ENCODE results near the gene ZNF423. TPM values are rescaled to one million over a fixed set of nuclear protein-coding genes. Genes with fewer than 3 reads are reported as not detected.

ZNF423 gene
- total RNA-seq, 1 experiment from 2014 or later: not detected

DNA sequence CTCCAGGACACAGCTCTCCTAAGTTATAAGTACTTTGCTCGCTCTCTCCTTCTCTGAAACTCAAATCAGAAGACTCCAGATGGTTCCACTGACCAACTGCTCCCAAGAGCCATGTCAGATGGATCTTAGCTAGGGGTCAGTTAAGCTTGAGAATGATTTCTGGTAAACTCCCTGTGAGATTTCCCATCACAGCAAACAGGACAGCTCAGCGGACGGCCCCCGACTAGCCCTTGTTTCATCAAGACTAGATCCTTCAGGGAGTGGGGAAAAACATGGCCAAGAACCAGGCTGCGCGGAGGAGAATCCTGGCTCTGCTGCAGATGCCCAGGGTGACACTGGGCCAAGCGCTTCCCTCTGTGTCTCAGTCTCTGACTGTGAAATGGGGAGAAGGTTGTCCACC lies 322.5 kb downstream of the ZNF423 start:
- no peak for DNase-seq (ENCODE audit: low read depth)

- DNase-seq (ENCODE audit: low read depth): no peak
Observed at GRCh38 chr16:49532873-49533272, 323.0 kb downstream of the ZNF423 start.

GRCh38 chr16:49531931-49532840 lies 323.7 kb downstream of the ZNF423 start:
- DNase-seq (ENCODE audit: low read depth): no peak

DNA sequence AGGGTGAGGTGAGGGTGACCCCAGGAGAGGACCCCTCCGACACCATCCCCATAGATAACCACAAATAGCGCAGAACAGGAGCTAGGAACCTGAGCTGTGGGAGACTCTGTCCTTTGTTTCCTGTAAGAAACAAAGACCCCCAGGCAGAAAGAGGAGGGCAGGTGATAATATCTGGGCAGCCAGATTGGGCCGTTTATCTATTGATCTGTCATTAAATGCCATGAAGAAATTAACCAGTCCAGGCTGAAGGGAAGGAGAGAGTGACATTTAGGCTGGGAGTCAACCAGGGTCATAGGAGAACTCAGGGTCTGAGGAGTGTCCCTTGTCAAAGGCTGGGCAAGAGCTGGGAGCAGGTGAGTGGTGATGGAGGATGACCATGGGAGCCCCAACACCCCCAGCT lies 324.5 kb downstream of the ZNF423 start:
- DNase-seq (ENCODE audit: low read depth): no peak

DNA sequence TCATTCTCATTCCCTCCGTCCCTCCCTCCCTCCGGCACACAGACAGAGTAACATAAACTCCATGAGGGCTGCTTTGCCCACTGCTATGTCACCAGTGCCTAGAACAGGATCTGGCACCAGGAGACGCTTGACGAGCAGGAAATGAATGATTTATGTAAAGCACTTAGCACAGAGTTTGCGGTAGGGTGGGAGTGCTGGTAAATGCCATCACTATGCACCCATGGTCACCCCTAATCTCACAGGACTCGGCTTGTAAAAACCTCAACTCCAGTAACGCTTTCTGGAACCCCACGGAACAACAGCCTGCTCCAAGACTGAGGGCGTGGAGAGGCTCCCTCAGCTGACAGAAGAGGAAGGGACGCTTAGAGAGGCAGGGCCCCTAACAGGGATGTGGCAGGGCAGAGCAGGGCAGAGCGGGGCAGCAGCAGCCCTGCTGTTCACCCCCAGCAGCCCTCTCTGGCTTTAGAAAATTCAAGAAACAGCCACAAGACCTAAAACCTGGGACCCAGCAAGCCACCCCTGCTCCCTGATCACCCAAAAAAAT lies 325.4 kb downstream of the ZNF423 start:
- DNase-seq (ENCODE audit: low read depth): no peak

DNA sequence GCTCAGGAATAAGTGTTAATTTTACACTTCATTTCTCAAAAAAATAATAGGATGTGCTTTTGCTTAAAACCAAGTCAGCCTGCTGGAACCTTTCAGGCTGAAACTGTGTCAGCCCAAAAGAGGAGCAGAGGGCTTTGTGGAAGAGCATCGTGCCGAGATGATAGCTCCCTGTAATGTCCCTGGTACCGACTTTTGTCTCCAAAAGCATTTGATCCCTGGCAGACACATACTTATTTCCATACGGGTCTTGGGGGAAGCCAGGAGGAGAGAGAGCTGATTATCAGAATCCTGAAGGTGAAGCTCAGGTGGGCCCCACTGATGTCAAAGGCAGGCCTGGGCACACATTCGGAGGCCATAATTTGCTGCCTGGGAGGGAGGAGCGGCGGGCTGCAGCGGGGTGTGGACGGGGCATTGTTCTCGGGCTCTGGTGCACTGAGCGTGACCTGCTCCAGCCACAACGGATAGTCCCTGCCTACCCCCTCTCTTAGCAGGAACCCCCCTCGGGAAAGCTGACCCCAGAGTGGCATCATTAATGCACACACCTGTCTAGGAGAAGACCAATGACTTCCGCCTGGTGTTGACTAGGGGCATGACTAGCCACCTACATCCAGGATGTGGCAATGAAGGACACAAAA lies 326.4 kb downstream of the ZNF423 start:
- no peak for DNase-seq (ENCODE audit: low read depth)

- no peak for DNase-seq (ENCODE audit: low read depth)
Observed at GRCh38 chr16:49528866-49529288, 327.0 kb downstream of the ZNF423 start.

DNA sequence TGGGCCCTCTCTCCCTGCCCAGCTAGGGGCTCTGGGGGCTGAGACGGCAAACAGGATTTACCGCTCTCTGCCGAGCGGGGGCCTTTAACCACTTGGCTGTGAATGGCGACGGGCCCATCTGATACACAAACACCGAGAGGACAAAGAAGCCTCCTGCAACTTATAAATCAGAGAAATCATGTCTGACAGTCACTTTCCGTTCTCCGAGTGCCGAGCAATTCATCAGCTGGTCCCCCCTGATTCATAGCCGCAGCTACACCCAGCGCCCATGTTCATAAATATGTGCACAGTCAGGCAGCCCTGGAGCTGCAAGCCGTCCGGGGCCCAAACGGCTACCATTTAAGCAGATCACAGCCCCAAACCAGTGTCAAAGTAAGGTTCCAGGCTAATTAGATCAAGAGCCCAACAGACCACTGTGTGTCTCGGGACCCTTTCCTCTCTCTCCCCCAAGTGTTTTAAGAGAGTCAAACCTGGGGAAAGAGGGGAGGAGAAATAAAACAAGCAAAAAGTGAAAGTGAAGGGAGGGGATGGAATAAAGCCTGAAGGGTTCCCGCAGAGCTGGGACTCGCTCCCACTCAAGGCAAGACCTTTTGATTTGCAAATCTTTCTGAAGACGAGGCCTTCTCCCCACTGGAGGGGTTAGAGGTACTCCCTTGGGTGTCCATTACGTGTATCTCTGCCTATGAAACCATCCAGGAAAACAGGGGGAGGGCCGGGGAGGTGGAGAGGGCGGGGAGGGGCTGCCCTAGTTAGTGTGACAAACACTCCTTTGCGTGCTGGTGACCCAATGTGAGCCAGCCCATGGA lies 327.6 kb downstream of the ZNF423 start:
- no peak for DNase-seq (ENCODE audit: low read depth)

- DNase-seq (ENCODE audit: low read depth): no peak
Observed at GRCh38 chr16:49527611-49528010, 328.3 kb downstream of the ZNF423 start.

DNA sequence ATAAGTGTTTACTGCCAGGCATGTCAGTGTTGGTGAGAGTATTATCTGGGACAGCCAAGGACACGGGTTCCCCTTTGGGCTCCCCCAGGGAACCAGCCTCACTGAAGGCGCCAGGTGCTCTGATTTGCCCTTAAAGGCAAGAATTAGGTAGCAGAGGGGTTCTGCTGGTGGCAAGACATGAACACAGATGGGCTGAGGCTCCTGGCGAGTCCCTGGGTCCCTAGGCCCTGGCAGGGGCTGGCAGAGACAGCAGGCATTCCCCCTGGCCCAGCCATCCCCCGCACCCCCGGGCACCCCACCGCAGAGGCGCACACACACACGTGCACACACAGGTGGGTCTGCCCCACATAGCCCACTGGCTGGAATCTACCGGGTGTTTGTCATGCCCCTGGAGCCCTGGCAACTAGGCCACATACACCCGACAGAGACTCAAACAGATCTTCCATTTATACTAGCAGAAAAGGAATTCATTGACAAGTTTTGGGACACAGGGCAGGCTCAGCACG lies 329.0 kb downstream of the ZNF423 start:
- no peak for DNase-seq (ENCODE audit: low read depth)

GRCh38 chr16:49524947-49525315 lies 331.0 kb downstream of the ZNF423 start:
- DNase-seq (ENCODE audit: low read depth): no peak

DNA sequence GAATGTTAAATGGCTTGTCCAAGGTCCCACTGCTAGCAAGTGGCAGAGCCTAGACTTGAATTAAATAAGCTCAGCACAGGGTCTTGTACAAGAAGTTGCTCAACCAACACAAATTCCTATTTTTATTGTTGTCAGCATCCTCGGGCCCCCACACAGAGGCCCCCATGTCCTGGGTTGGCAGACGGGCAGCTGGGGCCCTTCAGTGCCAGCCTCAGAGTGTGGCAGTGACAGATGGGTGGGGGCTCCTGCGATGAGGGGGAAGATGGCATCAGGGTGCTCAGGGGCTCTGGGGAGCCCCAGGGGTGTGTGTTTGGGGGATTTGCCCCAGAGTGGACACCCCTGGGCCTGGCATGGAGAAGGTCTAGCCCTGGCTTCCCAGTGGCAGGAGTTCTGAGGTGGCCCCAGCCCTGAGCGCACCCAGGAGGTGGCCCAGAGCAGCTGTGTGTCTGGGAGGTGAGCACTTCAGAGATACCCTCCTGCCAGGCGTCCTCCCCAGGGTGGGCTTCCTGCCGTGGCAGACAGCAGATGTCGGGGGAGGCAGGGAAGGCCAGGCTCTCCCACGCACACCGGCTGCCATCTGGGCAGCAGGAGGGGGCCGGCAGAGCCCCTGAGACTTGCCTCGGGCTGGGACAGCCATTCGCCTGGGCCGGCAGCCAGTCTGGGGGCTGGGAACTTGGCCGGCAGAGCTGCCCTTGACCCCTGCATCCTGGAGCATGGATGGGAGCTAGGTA lies 331.5 kb downstream of the ZNF423 start:
- no peak for DNase-seq (ENCODE audit: low read depth)

DNA sequence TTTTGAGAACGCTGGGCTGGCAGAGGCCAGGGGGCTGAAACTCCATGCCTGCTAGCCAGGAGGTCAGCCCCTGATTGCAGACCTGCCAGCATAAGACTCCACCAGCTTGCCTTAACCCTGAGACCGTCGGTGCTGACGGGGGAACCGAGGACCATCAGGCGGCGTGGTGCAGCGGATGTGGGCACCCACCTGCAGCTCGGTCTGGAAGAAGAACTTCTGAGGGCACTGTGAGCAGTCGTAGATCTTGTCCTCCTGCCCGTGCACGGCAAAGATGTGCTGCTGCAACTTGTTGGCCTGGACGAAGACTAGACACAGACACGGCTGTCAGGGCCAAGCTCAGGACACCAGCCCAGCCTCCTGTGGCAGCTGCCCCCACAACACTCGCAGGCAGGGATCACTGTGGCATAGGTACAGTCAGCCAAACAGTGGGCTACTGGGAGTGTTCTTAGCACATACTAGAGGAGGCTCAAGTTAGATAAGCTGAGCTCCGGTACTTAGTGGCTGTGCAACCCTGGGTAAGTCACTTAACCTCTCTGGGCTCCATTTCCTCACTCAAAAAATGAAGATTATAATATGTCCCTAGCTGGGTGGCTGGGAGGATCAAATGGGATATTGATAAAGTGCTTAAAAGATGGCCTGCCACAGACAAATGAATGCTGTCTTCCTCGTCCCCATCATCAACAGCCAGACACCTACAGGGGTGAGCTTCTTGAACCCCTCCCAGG lies 332.3 kb downstream of the ZNF423 start:
- no peak for DNase-seq (ENCODE audit: low read depth)

DNA sequence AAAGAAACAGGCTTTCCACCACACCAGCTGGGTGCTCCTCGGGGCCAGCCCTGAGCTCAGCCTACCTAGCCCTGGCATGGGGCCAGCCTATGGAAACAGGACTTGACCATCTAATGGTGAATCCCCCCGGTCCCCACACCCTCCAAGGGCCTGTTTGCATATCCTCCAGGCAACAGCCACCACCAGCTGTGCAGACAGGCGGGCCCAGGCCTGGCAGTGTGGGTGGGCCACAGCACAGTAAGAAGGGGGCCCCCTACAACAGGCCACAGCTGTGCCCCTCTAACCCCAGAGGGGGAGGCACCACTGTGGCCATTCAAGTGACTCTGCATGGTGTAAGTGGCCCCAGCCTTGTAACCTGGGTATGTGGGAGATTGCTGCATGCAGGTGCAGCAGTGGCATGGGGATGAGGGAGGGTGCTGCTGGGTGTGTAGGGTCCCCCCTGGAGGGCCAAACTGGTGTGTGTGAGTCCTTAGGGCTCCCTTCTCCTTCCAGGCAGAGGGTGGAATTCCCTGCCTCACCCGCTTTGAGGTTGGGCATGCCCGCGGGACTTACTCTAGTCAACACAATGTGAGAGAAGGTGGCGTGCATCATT lies 334.1 kb downstream of the ZNF423 start:
- no peak for DNase-seq (ENCODE audit: low read depth)

DNA sequence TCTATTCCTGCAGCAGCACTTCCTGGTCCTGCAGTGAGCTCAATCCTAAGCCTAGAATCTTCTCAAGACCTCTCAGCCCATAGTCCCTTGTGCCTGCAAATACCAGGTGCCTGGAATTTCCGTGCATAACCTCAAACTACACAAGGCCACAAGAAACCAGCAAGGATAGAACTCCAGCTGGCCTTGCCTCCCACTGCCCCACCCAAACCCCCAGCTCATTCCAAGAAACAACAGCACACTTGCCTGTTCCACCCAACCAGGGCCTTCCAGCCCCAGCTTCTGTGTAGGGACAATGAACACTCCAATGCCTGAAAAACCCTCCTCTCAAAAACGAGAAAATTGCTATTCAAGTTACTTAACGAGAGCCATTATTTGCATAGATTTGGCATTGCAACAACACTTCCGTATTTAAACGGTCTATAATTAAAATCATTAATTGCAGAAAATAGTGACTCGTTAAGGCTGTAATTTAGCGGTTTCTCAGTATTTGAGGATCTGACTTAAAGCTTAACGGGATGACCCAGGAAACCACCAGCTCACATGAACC lies 335.3 kb downstream of the ZNF423 start:
- DNase-seq (ENCODE audit: low read depth): no peak

DNA sequence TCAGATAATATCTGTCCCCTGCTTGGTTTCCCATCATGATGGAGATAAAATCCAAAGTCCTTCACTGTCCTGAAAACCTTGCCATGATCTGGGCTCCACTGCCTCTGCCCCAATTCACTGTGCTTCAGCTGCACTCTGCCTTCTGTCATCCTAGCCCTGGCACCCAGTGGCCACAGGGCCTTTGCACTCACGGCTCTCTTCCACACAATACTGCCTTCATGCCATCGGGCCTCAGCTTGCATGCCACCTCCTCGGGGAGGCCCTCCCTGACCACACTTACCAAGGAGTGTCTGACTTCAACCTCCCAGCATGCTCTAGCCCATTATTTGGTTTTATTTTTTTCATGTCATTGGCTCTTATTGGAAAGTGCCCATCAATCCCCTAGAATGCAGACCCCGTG lies 336.2 kb downstream of the ZNF423 start:
- no peak for DNase-seq (ENCODE audit: low read depth)

GRCh38 chr16:49519008-49519656 lies 336.8 kb downstream of the ZNF423 start:
- no peak for DNase-seq (ENCODE audit: low read depth)

DNA sequence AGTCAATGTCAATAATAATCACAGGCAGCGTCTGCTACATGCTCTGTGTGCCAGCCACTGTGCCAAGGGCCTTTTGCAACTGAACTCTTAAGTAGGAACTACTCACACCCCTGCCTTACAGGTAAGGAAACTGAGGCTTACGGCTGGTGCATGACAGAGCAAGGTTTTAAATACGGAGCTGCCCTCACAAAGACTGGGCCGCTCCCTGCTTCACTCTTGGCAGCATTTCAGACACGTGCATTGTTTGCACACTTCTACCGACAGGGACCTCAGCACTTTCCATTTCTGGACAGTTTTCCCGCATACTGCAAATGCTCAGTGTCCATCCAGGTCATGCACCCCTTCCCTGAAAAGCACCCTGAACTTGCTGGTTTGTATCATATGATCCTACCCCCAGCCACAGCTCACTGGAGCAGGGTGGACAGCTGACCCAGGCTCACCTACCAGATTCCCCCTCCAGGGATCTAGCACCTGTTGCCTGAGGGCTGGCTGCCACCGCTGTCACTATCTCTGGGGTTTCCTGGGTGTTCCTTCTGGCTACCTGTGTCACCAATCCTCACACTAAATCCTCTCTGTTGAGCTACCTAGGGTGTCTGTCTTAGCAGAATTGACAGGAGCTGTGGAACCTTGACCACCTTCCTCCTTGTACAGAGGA lies 339.4 kb downstream of the ZNF423 start:
- DNase-seq (ENCODE audit: low read depth): no peak

DNA sequence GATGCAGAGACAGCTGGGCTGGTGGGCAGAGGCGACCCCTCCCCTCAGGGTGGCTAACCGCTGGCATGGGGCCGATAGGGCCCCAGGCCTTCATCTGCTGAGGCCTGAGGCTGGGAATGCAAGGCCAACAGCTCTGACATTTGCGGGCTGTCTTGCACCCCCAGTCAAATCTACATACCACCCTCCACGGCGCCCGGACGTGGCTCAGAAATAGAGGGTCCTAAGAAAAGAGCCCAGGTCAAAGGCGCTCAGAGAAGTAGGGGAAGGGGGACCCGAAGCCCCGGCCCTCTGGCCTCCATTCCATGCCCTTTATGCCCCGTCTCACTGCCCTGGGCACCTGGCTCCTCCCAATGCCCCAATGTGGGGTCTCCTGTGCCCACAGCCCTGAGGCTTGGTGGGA lies 340.1 kb downstream of the ZNF423 start:
- no peak for DNase-seq (ENCODE audit: low read depth)
